Spinal cord (tissue), 10 donors: ENCODE results near the gene SMG6. TPM values are rescaled to one million over a fixed set of nuclear protein-coding genes. Genes with fewer than 3 reads are reported as not detected.

Experiments
- DNase-seq, 6 donors: peaks; one replicate each; pipeline versions ENCODE4 v3.0.0 to v3.0.0-alpha.2; 2013 to 2015; ENCODE audit warnings: low spot score in 6 of 6, low read depth in 4 of 6
- H3K27ac ChIP-seq: one replicate; pipeline ENCODE4 v1.5.1; 2013; ENCODE audit warnings: low read depth, low read length, control low read depth
- H3K27me3 ChIP-seq: one replicate; pipeline ENCODE4 v1.6.1; 2013; ENCODE audit warnings: low read length; ENCODE audit not compliant: control insufficient read depth, insufficient read depth
- H3K36me3 ChIP-seq: one replicate; pipeline ENCODE4 v1.6.1; 2013; ENCODE audit warnings: low read length; ENCODE audit not compliant: control insufficient read depth, insufficient read depth
- H3K4me1 ChIP-seq: one replicate; pipeline ENCODE4 v1.6.1; 2013; ENCODE audit warnings: low read length; ENCODE audit not compliant: control insufficient read depth, insufficient read depth
- H3K4me3 ChIP-seq: one replicate; pipeline ENCODE4 v1.5.1; 2013; ENCODE audit warnings: low read depth, low read length, control low read depth
- H3K9me3 ChIP-seq: one replicate; pipeline ENCODE4 v1.6.1; 2013; ENCODE audit warnings: low read length; ENCODE audit not compliant: control insufficient read depth, insufficient read depth
- WGBS: methylation state at CpG from one replicate; pipeline ENCODE4 v1.1.5; 2013; ENCODE audit warnings: missing lambda C conversion rate; ENCODE audit not compliant: insufficient coverage; 5-methylcytosine and 5-hydroxymethylcytosine counted together
- long read RNA-seq, 4 donors: transcript quantifications; one replicate each; lab custom pipeline, GENCODE V29; 2026
- polyA plus RNA-seq, 2 donors: library from polyadenylated mRNA; unstranded; fragments of 120-200 nt; gene quantifications; one replicate each; pipeline ENCODE4 v1.2.1, GENCODE V29; 2013; ENCODE audit not compliant: insufficient read length in 2 of 2
- total RNA-seq, 2 donors: library from RNA; depleted of rRNA in 1 of 2; stranded (reverse); fragments of 120-200 nt in 1 of 2; fragments of >200 nt in 1 of 2; gene quantifications; one replicate each; pipeline versions ENCODE4 v1.2.3 to v1.2.4, GENCODE V29; 2013 to 2014
- donor health status: healthy.

SMG6 gene
- 10 to 100 TPM; 26.4 to 46.3 TPM for total RNA-seq
- 10 to 100 TPM; 35.4 to 39.2 TPM for polyA plus RNA-seq
- long read RNA-seq, donor 1, transcript SMG6-215 (1 exons, 2,419 nt) = major isoform, 11 of 11 reads
- long read RNA-seq, donor 1, partial matches to known transcripts = 0 of 11 reads
- long read RNA-seq, donor 1, other reads (novel, unspliced or antisense) = 0 of 11 reads
- long read RNA-seq, donor 2, transcript SMG6-215 (1 exons, 2,419 nt) = major isoform, 10 of 10 reads
- long read RNA-seq, donor 2, partial matches to known transcripts = 0 of 10 reads
- long read RNA-seq, donor 2, other reads (novel, unspliced or antisense) = 0 of 10 reads
- long read RNA-seq, donor 3, transcript SMG6-215 (1 exons, 2,419 nt) = major isoform, 15 of 15 reads
- long read RNA-seq, donor 3, partial matches to known transcripts = 0 of 15 reads
- long read RNA-seq, donor 3, other reads (novel, unspliced or antisense) = 0 of 15 reads
- long read RNA-seq, donor 4, transcript SMG6-215 (1 exons, 2,419 nt) = major isoform, 20 of 20 reads
- long read RNA-seq, donor 4, partial matches to known transcripts = 0 of 20 reads
- long read RNA-seq, donor 4, other reads (novel, unspliced or antisense) = 0 of 20 reads

- 0% methylated on average over 94 of the region's 108 CpGs for WGBS
Measured at GRCh38 chr17:2303204-2304188, at the start of gene SMG6, which contains the start of gene SRR. Gene SMG6, minus strand, starts transcription at chr17:2303785. Its CDS starts 65 bp downstream, at chr17:2303720. Gene SRR, plus strand, starts transcription at chr17:2303950. Its CDS starts 11,611 bp downstream, at chr17:2315561.

GRCh38 chr17:2351269-2351668 is 47.7 kb upstream of the SMG6 start:
- Histone ChIP-seq H3K27ac (no peak overlapping the region), H3K4me1 (peaks cover 42% of the 10 kb centered on the region), H3K4me3 (no peak overlapping the region), H3K9me3 (no peaks in the 10 kb centered on the region), H3K27me3 (no peaks in the 10 kb centered on the region), H3K36me3 (peaks cover 30% of the 10 kb centered on the region)
- 79% methylated on average over 6 of the region's 6 CpGs for WGBS
- DNase-seq = no peak

More at GRCh38 chr17:2303204-2304188, at the start of gene SMG6, which contains the start of gene SRR:
- Histone ChIP-seq H3K9me3 (no peaks in the 10 kb centered on the region), H3K4me3 (peak within 1 kb of the TSS; percentile 96), H3K27me3 (no peaks in the 10 kb centered on the region), H3K4me1 (peaks cover 18% of the 10 kb centered on the region), H3K27ac (peak within 1 kb of the TSS; percentile 88), H3K36me3 (peaks cover 19% of the 10 kb centered on the region)
- peak; percentile 74 to 98 (median 88) for DNase-seq

- 27% methylated on average over 6 of the region's 11 CpGs for WGBS
- Histone ChIP-seq H3K4me3 (no peak overlapping the region), H3K27me3 (no peaks in the 10 kb centered on the region), H3K36me3 (peaks cover 50% of the 10 kb centered on the region), H3K9me3 (no peaks in the 10 kb centered on the region), H3K27ac (peak overlapping the region; percentile 87), H3K4me1 (peaks cover 41% of the 10 kb centered on the region)
- peak in 5 of 6 donors; percentile 68 to 96 (median 75) for DNase-seq
Measured at GRCh38 chr17:2347805-2348685, 44.5 kb upstream of the SMG6 start.

GRCh38 chr17:2346475-2346874 is 42.9 kb upstream of the SMG6 start:
- H3K4me3 ChIP-seq = no peak overlapping the region
- H3K9me3 ChIP-seq = no peaks in the 10 kb centered on the region
- WGBS = 85% methylated on average over 8 of the region's 8 CpGs
- H3K27ac ChIP-seq = no peak overlapping the region
- H3K36me3 ChIP-seq = peaks cover 52% of the 10 kb centered on the region
- no peak for DNase-seq
- H3K4me1 ChIP-seq = peaks cover 31% of the 10 kb centered on the region
- no peaks in the 10 kb centered on the region for H3K27me3 ChIP-seq

DNA sequence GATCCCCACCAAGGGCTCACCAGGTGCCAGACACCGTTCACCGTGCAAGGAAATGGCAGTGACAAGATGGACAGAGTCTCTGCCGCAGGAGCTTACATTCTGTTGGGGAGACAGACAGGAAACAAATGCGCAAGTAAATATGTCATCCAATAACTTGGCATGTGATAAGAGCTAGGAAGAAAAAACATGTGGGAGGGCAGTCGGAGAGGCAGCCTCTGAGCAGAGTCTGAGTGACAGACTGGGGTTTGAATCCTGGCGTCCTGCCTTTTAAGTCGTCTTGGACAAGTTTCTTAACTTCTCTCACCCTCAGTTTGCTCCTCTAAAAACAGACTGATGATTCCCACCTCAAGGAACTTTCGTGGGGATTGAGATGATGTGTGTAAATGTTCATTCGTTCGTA is 40.9 kb upstream of the SMG6 start:
- Histone ChIP-seq H3K36me3 (peaks cover 44% of the 10 kb centered on the region), H3K27ac (no peak overlapping the region), H3K9me3 (no peaks in the 10 kb centered on the region), H3K4me1 (peaks cover 27% of the 10 kb centered on the region), H3K27me3 (no peaks in the 10 kb centered on the region), H3K4me3 (no peak overlapping the region)
- WGBS = 97% methylated on average over 7 of the region's 10 CpGs
- no peak for DNase-seq

- Histone ChIP-seq H3K27ac (no peak overlapping the region), H3K4me1 (peaks cover 29% of the 10 kb centered on the region), H3K4me3 (no peak overlapping the region), H3K36me3 (peaks cover 48% of the 10 kb centered on the region), H3K27me3 (no peaks in the 10 kb centered on the region), H3K9me3 (no peaks in the 10 kb centered on the region)
- DNase-seq = no peak
- 89% methylated on average over 5 of the region's 5 CpGs for WGBS
Measured at GRCh38 chr17:2343421-2343820, 39.8 kb upstream of the SMG6 start.

- H3K27me3 ChIP-seq = no peaks in the 10 kb centered on the region
- H3K9me3 ChIP-seq = no peaks in the 10 kb centered on the region
- H3K4me3 ChIP-seq = peak overlapping the region; percentile 49
- H3K4me1 ChIP-seq = peaks cover 27% of the 10 kb centered on the region
- H3K27ac ChIP-seq = peak overlapping the region; percentile 63
- 6% methylated on average over 4 of the region's 5 CpGs for WGBS
- peaks cover 33% of the 10 kb centered on the region for H3K36me3 ChIP-seq
- DNase-seq = no peak
Measured at GRCh38 chr17:2338315-2338657, 34.7 kb upstream of the SMG6 start.

DNA sequence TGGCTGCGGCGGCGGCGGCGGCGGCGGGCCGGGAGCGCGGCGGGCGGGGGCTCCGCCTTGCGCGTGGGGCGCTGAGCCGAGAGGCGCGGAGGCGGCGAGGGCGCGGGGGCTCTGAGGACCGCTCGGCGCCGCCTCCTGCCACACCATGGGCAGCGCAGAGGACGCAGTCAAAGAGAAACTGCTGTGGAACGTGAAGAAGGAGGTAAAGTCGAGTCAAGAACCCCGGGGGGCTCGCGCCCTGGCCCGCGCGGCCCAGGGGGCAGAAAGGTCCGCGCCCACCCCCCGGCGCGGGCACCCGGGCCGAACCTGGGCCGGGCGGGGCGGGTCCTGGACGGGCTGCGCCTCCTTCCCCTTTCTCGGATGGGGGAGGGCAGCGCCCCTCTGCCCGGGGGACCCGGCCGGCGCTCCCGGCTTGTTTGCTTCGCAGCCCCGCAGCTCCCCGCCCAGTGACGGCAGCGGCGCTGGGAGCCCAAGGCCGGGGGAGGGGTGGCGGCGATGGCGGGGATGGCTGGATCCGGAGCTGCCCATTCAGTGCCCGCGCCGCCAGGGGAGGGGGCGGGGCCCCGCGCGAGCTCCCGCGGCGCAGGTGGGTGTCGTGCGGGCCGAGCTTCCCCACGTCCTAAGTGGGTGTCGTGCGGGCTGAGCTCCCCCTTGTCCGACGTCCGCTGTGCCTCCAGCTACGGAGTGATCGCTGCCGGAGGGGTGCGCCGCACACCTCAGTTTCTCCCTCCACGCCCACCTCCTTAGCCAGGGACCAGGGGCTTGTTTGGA is 34.1 kb upstream of the SMG6 start:
- Histone ChIP-seq H3K36me3 (peaks cover 30% of the 10 kb centered on the region), H3K4me3 (peak overlapping the region; percentile 78), H3K27ac (peak overlapping the region; percentile 63), H3K27me3 (no peaks in the 10 kb centered on the region), H3K4me1 (peaks cover 27% of the 10 kb centered on the region), H3K9me3 (no peaks in the 10 kb centered on the region)
- DNase-seq = peak in 2 of 6 donors; percentile 79 to 80
- under 1% methylated on average over 89 of the region's 92 CpGs for WGBS
